ENCODE measurements around the gene NHEJ1. TPM values are rescaled to one million over a fixed set of nuclear protein-coding genes. Genes with fewer than 3 reads are reported as not detected.

NHEJ1 gene
- total RNA-seq, 6 donors from 2014 or later: 7.9 to 26.2 (median 14.3) TPM

- H3K27ac ChIP-seq: no peak overlapping the region
- DNase-seq: no peak
- no peaks in the 10 kb centered on the region for H3K27me3 ChIP-seq
- WGBS, 2 donors: 67 to 72% methylated on average over 4 of the region's 4 CpGs
- TF ChIP-seq POLR2A (IDR thresholded peaks at IDR 0.05) (no peak), EP300 (IDR thresholded peaks at IDR 0.05) (no peak), POLR2AphosphoS5 (IDR thresholded peaks at IDR 0.05) (no peak)
- H3K36me3 ChIP-seq: no peaks in the 10 kb centered on the region
- no peak overlapping the region for H3K4me3 ChIP-seq
- H3K9me3 ChIP-seq: no peaks in the 10 kb centered on the region
- no peak for ATAC-seq (ENCODE audit: low FRiP score in 2 of 2)
- H3K4me1 ChIP-seq: peaks cover 7 to 16% (median 10%) of the 10 kb centered on the region in 4 donors
Measured at GRCh38 chr2:219131744-219132143, 28.9 kb downstream of the NHEJ1 start.

GRCh38 chr2:219131327-219131726 lies 29.3 kb downstream of the NHEJ1 start:
- no peak for ATAC-seq (ENCODE audit: low FRiP score in 2 of 2)
- H3K4me1 ChIP-seq: peaks cover 9 to 20% (median 12%) of the 10 kb centered on the region in 4 donors
- no peak overlapping the region for H3K27ac ChIP-seq
- no peaks in the 10 kb centered on the region for H3K27me3 ChIP-seq
- WGBS, 2 donors: 42 to 48% methylated on average over 3 of the region's 3 CpGs
- TF ChIP-seq EP300 (IDR thresholded peaks at IDR 0.05) (no peak), POLR2AphosphoS5 (IDR thresholded peaks at IDR 0.05) (no peak), CTCF (IDR thresholded peaks at IDR 0.05) (no peak), POLR2A (IDR thresholded peaks at IDR 0.05) (no peak)
- no peak overlapping the region for H3K4me3 ChIP-seq
- no peaks in the 10 kb centered on the region for H3K9me3 ChIP-seq
- no peak for DNase-seq
- no peaks in the 10 kb centered on the region for H3K36me3 ChIP-seq

- ATAC-seq (ENCODE audit: low FRiP score in 2 of 2): no peak
- Histone ChIP-seq H3K4me3 (no peak overlapping the region), H3K27ac (no peak overlapping the region), H3K36me3 (no peaks in the 10 kb centered on the region), H3K4me1 (peaks cover 20 to 34% (median 29%) of the 10 kb centered on the region in 4 donors), H3K27me3 (no peaks in the 10 kb centered on the region), H3K9me3 (no peaks in the 10 kb centered on the region)
- 95 to 98% methylated on average over 16 of the region's 16 CpGs for WGBS, 2 donors
- peak in 1 of 2 donors; percentile 68 for DNase-seq
- no peak for TF ChIP-seq POLR2AphosphoS5 (IDR thresholded peaks at IDR 0.05)
- no peak for TF ChIP-seq EP300 (IDR thresholded peaks at IDR 0.05)
- no peak for TF ChIP-seq CTCF (IDR thresholded peaks at IDR 0.05)
- no peak for TF ChIP-seq POLR2A (IDR thresholded peaks at IDR 0.05)
Measured at GRCh38 chr2:219129589-219129988, 31.0 kb downstream of the NHEJ1 start.

- H3K36me3 ChIP-seq: no peaks in the 10 kb centered on the region
- WGBS, 2 donors: 54 to 75% methylated on average over 7 of the region's 7 CpGs
- TF ChIP-seq EP300 (IDR thresholded peaks at IDR 0.05): no peak
- TF ChIP-seq CTCF (IDR thresholded peaks at IDR 0.05): no peak
- TF ChIP-seq POLR2AphosphoS5 (IDR thresholded peaks at IDR 0.05): no peak
- TF ChIP-seq POLR2A (IDR thresholded peaks at IDR 0.05): no peak
- H3K9me3 ChIP-seq: no peaks in the 10 kb centered on the region
- ATAC-seq (ENCODE audit: low FRiP score in 2 of 2): no peak
- H3K27me3 ChIP-seq: no peaks in the 10 kb centered on the region
- H3K27ac ChIP-seq: peak overlapping the region in 1 of 4 donors; percentile 18
- peaks cover 28 to 46% (median 41%) of the 10 kb centered on the region in 4 donors for H3K4me1 ChIP-seq
- H3K4me3 ChIP-seq: no peak overlapping the region
- DNase-seq: no peak
Measured at GRCh38 chr2:219128396-219128795, 32.2 kb downstream of the NHEJ1 start.

GRCh38 chr2:219127037-219127635 lies 33.5 kb downstream of the NHEJ1 start:
- WGBS, 2 donors: 74 to 76% methylated on average over 2 of the region's 2 CpGs
- Histone ChIP-seq H3K9me3 (no peaks in the 10 kb centered on the region), H3K4me3 (no peak overlapping the region), H3K27me3 (no peaks in the 10 kb centered on the region), H3K4me1 (peaks cover 28 to 54% (median 46%) of the 10 kb centered on the region in 4 donors), H3K36me3 (no peaks in the 10 kb centered on the region), H3K27ac (peak overlapping the region in 3 of 4 donors; percentile 62 to 68 (median 62))
- no peak for TF ChIP-seq POLR2AphosphoS5 (IDR thresholded peaks at IDR 0.05)
- TF ChIP-seq POLR2A (IDR thresholded peaks at IDR 0.05): no peak
- TF ChIP-seq EP300 (IDR thresholded peaks at IDR 0.05): no peak
- no peak for TF ChIP-seq CTCF (IDR thresholded peaks at IDR 0.05)
- DNase-seq (no peak), ATAC-seq (ENCODE audit: low FRiP score in 2 of 2) (peak in 1 of 2 donors; percentile 14)
